HG03521 (cell line): Measurements from ENCODE around the gene ADNP.
"Not testable (repeated sequence)": the region's sequence is repeated elsewhere in the genome, so short reads cannot be mapped to it uniquely, and the experiment has no call there.

Experiments used
- ATAC-seq: cut with Tn5 transposase; IDR thresholded peaks from one replicate; pipeline ENCODE4 v1.9.1; 2021; ENCODE audit warnings: mild to moderate bottlenecking, moderate library complexity; ENCODE audit not compliant: unreplicated experiment

The ADNP gene

DNA sequence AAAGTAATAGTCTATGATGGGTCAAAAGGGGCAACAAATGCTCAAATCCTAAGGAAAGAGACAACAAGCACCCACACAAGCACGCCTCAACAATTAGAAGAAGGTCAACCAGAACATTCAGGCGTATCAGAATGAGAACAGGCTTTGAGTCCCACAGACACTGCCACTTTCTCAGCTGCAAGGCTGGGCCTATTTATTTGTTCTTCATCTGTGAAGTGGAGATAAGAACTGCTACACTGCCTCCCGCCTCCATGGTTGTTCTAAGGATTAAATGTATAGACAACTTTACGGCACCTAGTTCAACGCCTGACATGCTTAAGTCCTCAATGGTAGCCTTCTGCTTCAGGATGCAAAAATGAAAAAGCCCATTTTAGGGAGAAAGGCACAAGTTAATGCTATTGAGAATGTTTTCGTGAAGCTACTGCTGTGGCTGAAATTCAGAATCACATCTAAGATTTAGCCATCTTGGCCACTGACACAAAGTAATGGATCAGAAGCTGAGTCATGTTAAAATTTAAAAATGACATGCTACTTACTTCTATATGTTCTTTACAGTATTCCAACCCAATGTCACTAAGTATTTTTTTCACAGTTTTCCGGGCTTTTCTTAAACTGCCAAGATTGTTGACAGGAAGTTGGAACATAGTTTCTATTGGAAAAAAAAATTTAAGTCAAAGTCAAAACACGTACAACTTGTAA is 27.7 kb downstream of the ADNP start:
- no peak for ATAC-seq

DNA sequence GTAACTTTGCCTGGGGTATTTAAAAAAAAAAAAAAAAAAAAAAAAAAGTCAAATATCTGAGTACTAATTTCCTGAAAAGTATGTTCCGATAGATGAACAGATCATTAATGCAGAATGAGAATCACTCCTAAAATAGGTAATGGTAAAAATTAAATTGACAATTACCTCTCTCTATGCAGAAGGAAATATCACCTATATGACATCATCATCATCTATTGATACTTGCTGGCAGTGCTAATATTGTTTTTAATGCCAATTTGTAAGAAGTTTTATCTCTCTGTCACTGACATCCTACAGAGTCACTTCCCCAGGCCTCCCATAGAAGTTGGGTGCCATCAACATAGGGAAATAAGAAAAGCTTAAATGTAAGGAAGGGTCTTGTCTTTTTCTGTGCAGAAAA is 29.9 kb downstream of the ADNP start:
- no peak for ATAC-seq

DNA sequence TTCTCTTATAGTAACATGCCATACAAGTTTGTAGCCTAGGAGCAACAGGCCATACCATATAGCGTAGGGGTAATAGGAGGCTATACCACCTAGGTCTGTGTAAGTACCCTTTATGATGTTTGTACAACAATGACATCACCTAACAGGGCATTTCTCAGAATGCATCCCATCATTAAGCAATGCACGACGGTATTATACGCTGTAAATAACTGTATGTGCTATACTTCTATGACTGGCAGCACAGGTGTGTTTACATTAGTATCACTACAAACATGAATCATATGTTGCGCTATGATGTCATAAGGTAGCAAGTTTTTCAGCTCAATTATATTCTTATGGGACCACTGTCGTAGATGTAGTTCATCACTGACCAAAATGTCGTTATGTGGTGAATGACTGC is 31.0 kb downstream of the ADNP start:
- ATAC-seq = no peak

DNA sequence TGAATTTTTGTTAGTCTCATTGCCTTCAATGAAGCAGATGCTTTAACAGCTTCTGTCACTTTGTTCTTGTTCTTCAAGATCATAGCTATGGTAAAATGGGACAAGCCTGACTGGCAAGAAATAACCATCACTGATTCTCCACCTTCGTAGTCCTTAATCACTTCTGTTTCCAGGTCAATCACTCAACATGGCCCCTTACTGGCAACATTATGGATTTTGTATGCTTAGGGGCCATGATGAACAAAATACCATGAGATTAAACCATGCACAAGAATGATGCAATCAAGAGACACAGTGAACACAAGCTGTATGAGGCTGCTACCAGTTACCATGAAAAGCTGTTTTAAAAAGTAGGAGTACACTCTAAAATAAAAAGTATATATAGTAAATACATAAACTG is 32.8 kb downstream of the ADNP start:
- ATAC-seq = no peak

DNA sequence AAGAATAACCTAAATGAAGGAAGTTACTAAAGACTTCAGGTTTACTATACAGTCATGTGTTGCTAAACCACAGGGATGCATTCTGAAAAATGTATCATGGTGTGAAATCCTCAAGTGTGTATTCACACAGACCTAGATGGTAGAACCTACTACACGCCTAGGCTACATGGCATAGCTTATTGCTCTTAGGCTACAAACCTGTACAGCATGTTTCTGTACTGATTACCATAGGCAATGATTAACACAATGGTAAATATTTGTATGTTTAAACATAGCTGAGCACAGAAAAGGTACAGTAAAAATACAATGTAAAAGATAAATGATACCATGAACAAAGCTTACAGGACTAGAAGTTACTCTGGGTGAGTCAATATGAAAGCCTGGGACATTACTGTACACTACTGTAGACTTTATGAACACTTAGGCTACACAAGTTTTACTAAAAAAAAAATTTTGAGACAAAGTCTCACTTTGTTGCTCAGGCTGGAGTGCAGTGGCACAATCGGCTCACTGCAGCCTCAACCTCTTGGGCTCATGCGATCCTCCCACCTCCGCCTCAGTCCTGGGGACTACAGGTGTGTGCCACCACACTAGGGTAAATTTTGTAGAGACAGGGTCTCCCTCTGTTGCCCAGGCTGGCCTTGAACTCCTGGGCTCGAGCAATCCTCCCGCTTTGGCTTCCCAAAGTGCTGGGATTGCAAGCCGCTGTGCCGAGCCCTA is 36.0 kb downstream of the ADNP start:
- no peak for ATAC-seq

DNA sequence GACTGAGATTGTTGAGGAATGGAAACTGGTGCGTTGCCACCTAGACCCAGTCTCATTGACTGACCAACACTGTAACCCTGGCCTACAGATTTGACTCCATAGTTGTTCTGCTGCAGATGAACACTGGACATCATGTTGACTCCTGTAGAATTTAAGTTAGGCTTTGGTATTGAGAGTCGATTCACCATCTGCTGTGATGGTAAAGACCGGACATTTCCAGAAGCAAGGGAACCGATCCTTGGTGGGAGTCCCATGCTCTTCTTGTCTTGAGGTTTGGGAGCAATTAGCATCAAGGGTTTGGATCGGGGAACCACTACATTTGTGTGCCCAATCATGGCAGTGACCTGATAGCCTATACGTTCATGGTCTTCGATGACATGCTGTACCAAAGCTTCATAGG is 37.6 kb downstream of the ADNP start:
- no peak for ATAC-seq

DNA sequence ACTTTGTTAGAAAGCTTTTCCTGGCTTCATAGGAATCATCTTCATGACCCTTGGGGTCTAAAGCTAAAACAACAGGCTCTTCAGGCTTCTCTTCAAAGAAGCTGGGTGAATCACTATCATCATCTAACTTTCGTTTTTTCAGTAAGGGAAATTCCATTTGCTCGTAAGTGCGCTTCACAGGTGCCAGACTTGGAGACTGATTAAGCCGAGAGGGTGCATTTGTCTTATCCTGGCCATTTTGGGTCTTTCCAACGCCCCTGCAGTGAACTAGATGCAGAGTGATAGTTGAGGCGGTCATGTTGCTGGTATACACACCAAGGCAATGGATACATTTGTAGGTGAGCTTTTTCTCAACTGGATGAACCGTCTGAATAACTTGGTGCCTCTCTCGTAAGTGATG is 38.8 kb downstream of the ADNP start:
- ATAC-seq = no peak

DNA sequence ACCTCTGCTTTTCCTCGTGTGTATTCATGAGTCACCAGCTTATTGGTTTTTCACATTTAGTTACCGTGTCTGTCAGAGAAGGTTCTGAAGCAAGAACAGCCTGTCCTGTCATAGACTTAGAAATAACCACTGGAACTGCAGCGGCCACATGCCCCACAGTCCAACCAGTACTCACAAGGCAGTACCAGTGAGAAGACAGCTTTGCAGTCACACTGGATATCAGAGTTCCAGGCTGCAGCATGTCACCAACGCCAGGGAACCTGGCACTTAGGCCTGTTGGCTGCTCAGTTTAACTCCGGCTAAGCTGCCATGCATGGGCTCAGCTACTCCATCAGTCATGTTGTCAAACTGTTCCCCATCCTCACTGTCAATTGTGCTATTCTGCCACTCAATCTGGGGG is 40.1 kb downstream of the ADNP start:
- ATAC-seq = no peak

DNA sequence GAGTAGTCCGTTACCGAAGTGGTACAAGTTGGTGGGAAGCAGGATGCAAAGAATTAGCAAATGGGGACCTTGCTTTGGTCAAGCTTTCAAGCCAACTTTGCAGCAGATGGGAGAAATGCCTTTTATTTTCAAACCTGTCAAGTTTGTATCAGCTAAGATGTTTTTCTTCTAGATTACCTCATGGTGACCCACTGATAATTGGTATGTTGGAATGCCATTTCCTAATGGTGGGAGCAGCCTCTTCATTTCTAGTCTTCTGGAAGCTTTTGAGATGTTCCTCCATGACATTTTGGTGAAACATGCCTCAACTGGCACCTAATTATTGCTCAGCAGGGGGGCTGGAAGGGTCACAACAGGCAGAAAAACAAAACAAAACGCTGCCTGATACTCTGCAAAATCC is 43.7 kb downstream of the ADNP start:
- ATAC-seq = no peak

DNA sequence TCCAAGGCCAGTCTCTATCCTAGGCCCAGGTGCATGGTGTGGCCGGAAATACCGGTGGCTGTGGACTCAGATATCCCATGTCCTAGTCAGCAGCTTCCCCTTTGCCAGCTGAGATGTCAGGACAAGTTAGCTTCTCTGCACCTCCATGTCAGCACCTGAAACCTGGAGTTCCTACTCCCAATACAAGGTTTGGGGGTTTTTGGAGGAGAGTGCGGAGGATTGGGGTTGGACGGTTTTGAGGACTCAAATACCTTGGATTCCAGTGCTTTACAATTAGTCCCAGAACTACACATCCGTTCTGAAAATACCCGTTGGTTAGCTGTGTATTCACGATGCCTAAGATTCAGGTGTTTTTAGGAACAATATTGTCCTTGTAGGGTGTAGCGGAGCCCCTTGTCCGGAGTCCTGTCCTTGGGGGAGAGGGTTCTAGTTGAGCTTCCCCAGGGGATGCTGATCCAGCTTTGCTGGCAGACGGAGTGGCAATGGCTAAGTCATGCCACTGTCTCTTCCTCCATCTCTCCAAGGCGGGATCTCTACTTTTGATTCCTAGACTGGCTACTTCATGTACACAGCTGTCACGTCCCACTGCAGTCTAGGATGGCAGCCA is 45.0 kb downstream of the ADNP start:
- no peak for ATAC-seq

DNA sequence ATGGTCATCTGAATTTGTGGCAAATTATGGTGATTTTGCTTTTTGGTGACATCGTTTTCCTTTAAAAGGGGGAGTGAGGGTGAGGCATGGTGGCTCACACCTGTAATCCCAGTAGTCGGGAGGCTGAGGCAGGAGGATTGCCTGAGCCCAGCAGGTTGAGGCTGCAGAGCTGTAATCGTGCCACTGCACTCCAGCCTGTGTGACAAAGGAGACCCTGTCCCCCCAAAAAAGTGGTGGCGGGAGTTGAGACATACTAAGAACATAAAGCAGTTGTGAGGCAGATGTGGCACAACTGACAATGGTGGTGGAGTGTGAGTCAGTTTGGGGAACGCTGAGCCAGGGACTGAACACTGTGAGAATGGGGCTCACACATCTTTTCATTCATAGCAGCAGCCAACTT is 45.5 kb downstream of the ADNP start:
- ATAC-seq = no peak

DNA sequence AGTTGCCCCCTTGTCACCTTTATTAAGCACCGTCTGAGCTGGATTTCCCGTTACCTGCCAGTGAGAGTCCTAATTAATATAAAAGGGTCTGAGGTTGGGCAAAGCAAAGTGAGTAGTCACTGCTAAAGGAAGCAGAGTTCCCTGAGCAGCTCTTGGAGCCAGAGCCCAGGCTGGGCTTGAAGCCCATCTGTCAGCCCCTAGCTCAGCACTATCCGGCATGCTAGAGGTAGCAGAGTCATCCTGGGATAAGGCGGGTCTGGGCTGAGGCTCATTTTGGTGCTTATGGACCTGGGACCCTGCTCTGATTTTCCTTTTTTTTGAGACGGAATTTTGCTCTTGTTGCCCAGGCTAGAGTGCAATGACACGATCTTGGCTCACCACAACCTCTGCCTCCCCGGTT is 46.2 kb downstream of the ADNP start:
- no peak for ATAC-seq

DNA sequence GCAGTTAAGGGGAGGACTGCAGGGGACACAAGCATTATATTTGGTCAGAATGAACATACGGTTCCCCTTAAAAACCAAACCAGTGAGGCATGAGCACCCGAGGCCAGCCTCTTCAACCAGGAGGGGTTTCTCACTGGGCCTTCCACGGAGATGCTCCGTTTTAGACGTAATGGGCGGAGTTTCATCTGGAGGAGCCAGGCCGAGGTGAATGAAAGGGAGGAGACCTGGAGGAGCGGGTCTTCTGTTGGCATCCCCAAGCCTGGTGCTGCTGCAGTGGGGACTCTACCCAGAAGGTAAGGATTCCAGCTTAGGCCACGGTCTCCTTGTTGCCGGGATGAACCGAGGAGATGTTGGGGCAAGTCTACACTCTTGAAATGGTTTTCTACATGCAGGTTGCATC is 47.4 kb downstream of the ADNP start:
- no peak for ATAC-seq

DNA sequence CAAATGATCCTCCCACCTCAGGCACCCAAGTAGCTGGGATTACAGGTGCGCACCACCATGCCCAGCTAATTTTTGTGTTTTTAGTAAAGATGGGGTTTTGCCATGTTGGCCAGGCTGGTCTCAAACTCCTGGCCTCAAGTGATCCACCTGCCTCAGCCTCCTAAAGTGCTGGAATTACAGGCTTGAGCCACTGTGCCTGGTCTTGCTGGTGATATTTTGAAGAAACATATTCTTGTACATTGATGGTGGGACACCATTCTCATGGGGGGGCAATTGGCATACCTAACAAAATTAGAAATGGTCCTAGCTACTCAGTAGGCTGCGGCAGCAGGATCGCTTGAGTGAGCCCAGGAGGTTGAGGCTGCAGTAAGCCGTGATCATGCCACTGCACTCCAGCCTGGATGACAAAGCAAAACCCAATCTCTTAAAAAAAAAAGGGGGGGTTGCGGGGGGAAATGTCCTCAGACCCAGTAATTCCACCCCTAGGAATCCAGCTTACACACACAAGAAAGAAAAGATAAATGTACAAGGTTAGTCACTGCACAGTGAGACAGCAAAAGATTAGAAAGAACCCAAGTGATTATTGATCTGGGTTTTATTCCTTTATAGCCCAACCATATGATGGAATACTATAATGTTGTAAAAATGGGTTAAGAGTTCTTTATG is 49.3 kb downstream of the ADNP start:
- ATAC-seq = not testable (repeated sequence)

DNA sequence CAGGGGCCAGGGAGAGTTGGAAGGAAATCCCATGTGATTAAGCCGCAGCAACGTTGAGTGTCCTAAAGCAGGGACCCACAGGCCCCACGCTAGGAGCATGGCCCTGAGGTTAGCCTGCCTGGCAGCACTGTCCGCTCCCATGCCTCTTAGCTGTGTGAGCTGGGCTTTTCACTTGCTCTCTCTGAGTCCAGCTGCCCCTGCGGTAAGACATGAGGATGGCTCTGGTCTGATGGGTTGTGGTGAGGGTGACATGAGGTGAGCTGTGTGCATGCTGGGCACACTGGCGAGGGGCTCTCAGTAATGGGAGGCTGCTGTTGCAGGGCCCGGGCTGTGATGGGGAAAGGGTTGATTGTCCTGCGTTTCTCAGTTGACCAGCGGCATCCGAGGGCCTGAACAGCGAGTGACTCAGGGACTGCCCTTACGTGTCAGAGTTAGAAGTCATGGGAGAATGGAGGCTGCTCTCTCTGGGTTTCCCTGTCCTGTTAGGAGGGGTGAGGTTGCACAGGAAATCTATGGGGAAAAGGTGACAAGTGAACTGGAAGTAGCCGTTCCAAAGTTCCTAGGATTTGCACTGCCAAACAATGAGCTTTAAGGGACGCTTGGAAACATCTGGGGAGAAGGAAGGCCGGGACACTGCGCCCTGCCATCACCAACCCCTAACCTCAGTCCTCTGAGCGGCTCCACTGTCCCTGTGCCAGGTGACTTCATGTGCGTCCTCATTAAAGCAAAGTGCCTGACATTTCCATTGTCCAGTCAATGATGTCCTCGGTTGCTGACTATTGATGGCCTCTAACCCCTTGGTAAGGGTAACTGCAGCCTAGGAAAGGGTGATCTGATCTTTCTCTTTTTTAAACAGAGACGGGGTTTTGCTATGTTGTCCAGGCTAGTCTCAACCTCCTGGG is 51.3 kb downstream of the ADNP start:
- no peak for ATAC-seq

DNA sequence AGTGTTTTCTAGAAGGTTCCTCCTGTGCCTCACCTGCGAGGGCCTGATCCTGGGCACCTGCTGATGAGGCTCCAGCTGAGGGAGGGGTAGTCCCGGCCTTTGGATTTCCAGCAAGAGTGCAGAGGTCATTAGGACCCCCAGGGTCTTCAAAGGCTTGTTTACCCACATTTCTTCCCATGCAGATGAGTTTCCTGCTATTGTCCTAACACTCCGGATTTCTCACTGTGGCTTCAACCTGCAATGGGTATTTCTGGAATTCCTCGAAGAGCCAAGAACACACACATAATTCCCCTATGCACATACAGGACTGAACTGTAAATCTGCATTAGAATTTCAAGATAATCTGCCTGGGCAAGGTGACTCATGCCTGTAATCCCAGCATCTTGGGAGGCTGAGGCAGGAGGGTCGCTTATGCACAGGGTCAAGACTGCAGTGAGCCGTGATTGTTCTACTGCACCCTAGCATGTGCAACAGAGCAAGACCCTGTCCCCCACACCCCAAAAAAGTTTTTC is 53.9 kb downstream of the ADNP start:
- no peak for ATAC-seq

DNA sequence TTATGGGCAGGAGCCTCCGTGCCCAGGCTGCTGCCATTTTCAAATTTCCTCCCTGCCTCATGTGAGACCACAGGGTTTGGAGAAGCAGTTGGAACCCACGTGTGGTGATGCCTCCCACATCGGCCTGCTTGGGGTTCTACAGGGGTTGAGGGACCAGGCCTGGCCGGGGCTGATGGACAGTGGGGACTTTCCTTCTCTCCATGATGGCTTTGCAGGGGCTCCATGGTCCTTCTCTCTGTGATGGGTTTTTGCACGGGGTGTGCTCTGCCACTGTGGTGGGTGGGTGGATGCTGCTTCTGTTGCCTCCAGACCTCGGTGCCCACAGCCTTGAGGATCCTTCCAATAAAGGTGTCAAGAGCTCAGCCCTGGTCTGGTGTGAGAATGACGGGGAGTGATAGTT is 54.4 kb downstream of the ADNP start:
- no peak for ATAC-seq

DNA sequence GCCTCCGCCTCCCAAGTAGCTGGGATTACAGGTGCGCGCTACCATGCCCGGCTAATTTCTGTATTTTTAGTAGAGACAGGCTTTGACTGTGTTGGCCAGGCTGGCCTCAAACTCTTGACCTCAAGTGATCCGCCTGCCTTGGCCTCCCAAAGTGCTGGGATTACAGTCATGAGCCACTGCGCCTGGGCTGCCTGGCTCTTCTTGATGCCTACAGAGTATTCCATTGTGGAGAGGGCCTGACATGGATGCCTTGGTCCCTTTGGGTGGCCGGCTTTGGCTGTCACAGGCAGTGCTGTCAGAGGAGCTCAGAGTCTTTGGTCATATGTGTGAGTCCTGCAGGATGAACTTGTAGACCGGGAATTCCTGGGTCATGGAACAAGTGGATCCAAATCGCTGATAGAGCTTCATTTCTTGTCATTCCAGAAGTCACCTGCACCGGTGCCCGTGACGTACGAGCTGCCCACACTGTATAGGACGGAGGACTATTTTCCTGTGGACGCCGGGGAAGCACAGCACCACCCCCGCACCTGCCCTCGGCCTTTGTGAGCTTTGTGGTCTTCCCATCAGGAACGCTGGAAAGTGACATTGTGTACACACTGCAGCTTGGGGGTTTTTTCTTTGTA is 55.1 kb downstream of the ADNP start:
- no peak for ATAC-seq

DNA sequence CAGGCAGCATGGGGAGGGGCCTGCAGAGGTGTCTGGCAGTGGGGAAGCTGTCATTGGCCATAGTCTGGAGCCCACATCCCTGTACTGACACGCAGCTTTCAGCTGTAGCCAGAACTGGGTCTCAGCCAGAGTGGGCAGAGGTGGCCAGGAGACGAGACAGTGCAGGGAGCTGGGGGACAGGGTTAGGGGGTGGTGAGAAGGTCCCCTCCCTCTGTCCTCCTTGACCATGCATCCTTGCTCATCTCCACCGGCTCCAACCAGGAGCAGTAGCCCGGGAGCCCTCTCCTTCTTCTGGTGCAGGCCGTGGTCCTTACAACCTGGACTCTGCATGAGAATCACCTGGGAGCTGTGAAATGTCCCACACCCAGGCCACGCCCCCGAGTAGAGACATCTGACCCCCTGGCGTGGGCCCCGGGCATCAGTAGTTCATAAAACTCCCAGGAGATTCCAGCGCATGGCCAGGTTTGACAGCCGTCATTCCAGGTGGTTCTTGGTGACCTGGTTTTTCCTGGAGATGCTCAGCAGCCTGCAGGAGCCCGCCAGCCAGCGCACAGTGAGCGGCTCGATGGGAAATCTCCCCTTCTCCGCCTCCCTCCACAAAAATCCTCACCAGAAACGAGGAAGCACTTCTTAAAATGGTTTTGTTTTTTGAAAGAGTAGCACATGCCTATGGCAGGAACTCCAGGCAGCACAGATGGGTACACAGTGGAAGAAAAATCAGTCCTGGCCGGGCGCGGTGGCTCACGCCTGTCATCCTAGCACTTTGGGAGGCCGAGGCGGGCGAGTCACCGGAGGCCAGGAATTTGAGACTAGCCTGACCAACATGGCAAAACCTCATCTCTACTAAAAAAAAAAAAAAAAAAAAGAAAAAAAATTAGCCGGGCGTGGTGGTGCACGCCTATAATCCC is 56.2 kb downstream of the ADNP start:
- no peak for ATAC-seq
